ENCODE measurements around the gene MLF1.
"Not testable (repeated sequence)": the region's sequence is repeated elsewhere in the genome, so short reads cannot be mapped to it uniquely, and the experiment has no call there.

Gene MLF1

DNA sequence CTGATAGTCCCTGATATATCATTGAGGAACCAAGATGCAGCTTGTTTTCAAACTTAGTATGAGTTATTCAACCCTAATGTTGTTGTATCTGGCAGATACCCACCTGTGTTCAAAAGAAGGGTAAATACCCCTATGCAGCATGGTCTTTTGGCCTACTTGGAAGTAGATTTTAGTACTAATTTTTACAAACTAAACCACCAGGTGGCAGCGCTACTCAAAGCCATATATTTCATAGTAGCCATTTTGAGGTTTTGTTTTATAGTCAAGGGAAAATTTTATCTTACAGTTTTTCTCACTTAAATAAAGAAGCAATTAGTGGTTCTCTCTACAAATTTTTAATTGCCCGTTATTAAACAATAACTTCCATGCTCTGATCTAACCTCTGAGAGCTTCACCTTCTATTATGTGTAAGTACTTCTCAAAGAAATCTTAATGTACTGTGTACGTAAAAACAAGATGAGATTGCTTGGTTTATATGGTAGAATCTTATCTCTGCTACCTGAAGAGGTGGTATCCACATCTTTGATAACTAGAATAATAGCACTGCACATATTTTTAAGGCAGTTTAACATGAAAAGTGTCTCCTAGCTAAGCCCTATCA, 31.5 kb upstream of the MLF1 start:
- no peak overlapping the region for H3K4me3 ChIP-seq (ENCODE audit: low read length)
- TF ChIP-seq, protein P1, sequence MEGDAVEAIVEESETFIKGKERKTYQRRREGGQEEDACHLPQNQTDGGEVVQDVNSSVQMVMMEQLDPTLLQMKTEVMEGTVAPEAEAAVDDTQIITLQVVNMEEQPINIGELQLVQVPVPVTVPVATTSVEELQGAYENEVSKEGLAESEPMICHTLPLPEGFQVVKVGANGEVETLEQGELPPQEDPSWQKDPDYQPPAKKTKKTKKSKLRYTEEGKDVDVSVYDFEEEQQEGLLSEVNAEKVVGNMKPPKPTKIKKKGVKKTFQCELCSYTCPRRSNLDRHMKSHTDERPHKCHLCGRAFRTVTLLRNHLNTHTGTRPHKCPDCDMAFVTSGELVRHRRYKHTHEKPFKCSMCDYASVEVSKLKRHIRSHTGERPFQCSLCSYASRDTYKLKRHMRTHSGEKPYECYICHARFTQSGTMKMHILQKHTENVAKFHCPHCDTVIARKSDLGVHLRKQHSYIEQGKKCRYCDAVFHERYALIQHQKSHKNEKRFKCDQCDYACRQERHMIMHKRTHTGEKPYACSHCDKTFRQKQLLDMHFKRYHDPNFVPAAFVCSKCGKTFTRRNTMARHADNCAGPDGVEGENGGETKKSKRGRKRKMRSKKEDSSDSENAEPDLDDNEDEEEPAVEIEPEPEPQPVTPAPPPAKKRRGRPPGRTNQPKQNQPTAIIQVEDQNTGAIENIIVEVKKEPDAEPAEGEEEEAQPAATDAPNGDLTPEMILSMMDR (IDR thresholded peaks at IDR 0.05; ENCODE audit: insufficient read depth, low read depth, low read length, missing control alignments), result peak; percentile 61
- peak; percentile 55 for DNase-seq (ENCODE audit: low read depth)

DNA sequence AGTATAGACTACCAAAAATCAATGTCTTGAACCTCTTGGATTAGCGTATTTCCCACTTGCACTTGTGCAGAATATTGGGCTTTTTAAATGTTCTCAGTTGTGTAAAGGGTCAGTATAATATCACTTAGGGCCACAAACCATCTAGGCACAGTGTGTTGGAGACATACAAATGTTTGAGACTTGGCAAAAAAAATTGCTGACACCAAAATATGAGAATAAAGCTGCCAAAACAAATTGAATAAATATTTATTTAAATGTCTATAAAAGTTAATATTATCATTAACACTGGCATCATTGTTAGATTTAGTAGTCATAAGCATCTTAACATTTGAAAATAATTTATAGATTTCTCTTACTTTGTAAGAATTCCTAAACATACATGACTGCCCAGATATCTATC, 30.9 kb upstream of the MLF1 start:
- TF ChIP-seq, protein P1 (IDR thresholded peaks at IDR 0.05; ENCODE audit: insufficient read depth, low read depth, low read length, missing control alignments), result no peak
- DNase-seq (ENCODE audit: low read depth), result no peak
- H3K4me3 ChIP-seq (ENCODE audit: low read length), result no peak overlapping the region

DNA sequence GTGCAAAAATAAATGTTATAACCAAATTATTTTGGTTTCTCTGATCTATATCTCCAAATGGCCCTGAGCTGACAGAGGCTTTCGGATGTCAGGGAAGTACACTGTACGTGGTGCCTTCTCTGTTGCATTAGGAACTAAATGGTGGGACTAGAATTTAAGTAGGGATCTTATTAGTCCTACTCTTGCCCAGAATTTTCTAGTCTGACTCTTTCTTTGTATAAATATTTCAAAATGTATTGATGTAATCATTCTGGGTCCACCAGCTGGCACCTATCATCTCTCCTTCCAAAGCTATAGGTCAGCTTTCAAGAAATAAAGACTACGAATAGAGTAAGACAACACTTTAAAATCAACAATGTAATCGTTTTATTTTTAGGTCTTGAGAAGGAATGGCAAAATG, 22.3 kb upstream of the MLF1 start:
- TF ChIP-seq, protein P1 (IDR thresholded peaks at IDR 0.05; ENCODE audit: insufficient read depth, low read depth, low read length, missing control alignments), result no peak
- no peak overlapping the region for H3K4me3 ChIP-seq (ENCODE audit: low read length)
- no peak for DNase-seq (ENCODE audit: low read depth)

DNA sequence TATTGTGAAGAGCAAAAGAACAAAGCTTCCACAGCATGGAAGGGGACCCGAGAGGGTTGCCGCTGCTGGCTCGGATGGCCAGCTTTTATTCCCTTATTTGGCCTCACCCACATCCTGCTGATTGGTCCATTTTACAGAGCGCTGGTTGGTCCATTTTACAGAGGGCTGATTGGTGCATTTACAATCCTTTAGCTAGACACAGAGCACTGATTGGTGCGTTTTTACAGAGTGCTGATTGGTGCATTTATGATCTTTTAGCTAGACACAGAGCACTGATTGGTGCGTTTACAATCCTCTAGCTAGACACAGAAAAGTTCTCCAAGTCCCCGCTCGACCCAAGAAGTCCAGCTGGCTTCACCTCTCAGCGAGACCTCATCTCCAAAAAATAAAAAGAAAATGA, 21.1 kb upstream of the MLF1 start:
- not testable (repeated sequence) for H3K4me3 ChIP-seq (ENCODE audit: low read length); DNase-seq (ENCODE audit: low read depth)

DNA sequence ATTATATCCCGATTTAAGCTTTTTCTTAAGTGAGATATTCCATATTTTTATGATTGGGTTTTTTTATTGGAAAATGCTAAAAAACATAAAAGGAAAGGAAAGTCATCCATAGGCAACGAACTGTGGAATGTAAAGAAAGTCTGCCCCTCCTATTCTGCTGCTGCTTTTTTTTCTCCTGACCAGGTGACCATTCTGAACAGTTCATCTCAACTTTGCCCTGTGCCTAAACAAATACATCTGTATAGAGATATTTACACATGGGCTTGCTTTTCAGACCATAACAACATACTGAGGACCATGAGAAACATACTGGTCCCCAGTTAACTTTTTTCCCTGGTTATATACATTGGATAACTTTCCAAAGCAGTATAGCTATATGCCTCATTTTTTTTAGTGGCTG, 18.9 kb upstream of the MLF1 start:
- H3K4me3 ChIP-seq (ENCODE audit: low read length), result no peak overlapping the region
- TF ChIP-seq, protein P1 (IDR thresholded peaks at IDR 0.05; ENCODE audit: insufficient read depth, low read depth, low read length, missing control alignments), result no peak
- no peak for DNase-seq (ENCODE audit: low read depth)

DNA sequence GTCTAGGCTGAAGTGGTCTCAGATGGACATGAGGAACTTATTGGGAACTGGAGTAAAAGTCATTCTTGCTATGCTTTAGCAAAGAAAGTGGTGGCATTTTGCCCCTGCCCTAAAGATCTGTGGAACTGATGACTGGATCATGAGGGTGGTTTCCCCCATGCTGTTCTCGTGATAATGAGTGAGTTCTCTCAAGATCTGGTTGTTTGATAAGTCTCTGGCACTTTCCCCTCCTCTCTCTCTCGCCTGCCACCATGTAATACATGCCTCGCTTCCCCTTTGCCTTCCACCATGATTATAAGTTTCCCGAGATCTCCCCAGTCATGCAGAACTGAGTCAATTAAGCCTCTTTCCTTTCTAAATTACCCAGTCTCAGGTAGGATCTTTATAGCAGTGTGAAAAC, 11.5 kb upstream of the MLF1 start:
- H3K4me3 ChIP-seq (ENCODE audit: low read length), result no peak overlapping the region
- no peak for DNase-seq (ENCODE audit: low read depth)
- TF ChIP-seq, protein P1 (IDR thresholded peaks at IDR 0.05; ENCODE audit: insufficient read depth, low read depth, low read length, missing control alignments), result no peak

DNA sequence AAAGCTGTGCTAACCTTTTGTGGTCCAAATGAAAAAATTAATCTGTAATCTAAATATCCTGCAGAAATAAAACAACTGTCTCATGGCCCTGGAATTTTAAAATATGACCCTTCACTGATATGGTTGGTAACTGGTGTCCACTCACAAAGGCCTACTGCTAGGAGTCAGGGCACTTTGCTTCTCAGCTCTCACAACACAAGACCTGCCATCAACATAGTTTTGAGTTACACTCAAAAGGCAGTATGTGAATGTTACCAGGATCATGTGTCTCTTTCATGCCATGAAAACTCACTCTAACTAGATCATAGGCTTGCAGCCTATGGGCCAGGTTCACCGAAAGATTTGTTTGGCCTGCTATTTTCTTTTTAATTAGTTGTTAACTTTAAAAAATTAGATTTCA, 10.0 kb upstream of the MLF1 start:
- TF ChIP-seq, protein P1 (IDR thresholded peaks at IDR 0.05; ENCODE audit: insufficient read depth, low read depth, low read length, missing control alignments), result no peak
- no peak for DNase-seq (ENCODE audit: low read depth)

More for the DNA sequence above, 10.0 kb upstream of the MLF1 start:
- H3K4me3 ChIP-seq (ENCODE audit: low read length), result no peak overlapping the region

Measured in epithelial cell of esophagus (primary cell).